VCaP (cell line): ENCODE data around the gene RABGGTA.

Experiments used
- H3K27ac ChIP-seq: fragments of 450-650 bp; 2 replicates; pipeline ENCODE4 v1.5.1; 2017
- CTCF ChIP-seq: fragments of 450-650 bp; conservative IDR thresholded peaks from 2 replicates; pipeline ENCODE4 v1.5.1; 2017; ENCODE audit warnings: mild to moderate bottlenecking, moderate library complexity

The RABGGTA gene

GRCh38 chr14:24298892-24299254 is 27.5 kb upstream of the RABGGTA start:
- TF ChIP-seq CTCF: no peak
- peak overlapping the region; percentile 84 for H3K27ac ChIP-seq

- no peak overlapping the region; the same call in 1 of the 2 replicates for H3K27ac ChIP-seq
- TF ChIP-seq CTCF: peak; percentile 60
Observed at GRCh38 chr14:24297190-24297964, 26.0 kb upstream of the RABGGTA start.

GRCh38 chr14:24296341-24297157 is 25.2 kb upstream of the RABGGTA start:
- no peak overlapping the region for H3K27ac ChIP-seq
- TF ChIP-seq CTCF: peak; percentile 80

- H3K27ac ChIP-seq: no peak overlapping the region
- TF ChIP-seq CTCF: no peak
Observed at GRCh38 chr14:24293525-24293924, 22.1 kb upstream of the RABGGTA start.

- no peak for TF ChIP-seq CTCF
- no peak overlapping the region for H3K27ac ChIP-seq
Observed at GRCh38 chr14:24292118-24292807, 20.9 kb upstream of the RABGGTA start.

- no peak overlapping the region for H3K27ac ChIP-seq
- no peak for TF ChIP-seq CTCF
Observed at GRCh38 chr14:24291446-24292117, 20.2 kb upstream of the RABGGTA start.

GRCh38 chr14:24290746-24291145 is 19.3 kb upstream of the RABGGTA start:
- TF ChIP-seq CTCF: no peak
- H3K27ac ChIP-seq: no peak overlapping the region
